NT2/D1 (cell line): Measurements from ENCODE around the gene INSRR.

Experiments
- SUZ12 ChIP-seq: IDR thresholded peaks from 2 replicates; pipeline ENCODE4 v1.6.1; 2011; ENCODE audit not compliant: insufficient read length, insufficient read depth; ENCODE audit errors: extremely low read depth
- YY1 ChIP-seq: IDR thresholded peaks from 2 replicates; pipeline ENCODE4 v1.6.1; 2011; ENCODE audit not compliant: insufficient read length, insufficient read depth
- ZNF274 ChIP-seq: IDR thresholded peaks from 2 replicates; pipeline ENCODE4 v1.6.1; 2011; ENCODE audit warnings: mild to moderate bottlenecking, low read depth, low read length

DNA sequence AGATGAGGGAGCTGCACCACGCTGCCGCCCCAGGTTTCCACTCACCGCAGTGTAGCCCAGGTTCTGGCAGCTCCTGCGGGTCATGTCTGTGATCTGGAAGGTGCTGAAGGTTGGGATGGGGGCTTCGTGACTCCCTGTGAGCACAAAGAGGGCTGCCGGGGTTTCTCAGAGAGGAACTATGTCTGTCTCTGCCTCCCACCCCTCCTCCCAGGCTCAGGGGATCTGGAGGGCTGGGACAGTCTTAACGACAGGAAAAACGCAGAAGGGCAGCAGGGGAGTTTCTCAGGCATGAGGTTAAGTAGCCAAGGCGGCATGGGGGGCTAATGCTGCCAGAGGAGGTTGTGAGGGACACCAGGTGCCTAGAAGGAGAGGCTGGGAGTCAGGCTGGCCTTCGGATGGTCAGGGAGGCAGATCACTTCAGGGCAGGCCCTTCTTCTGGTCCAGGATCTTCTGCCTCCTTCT, 42.9 kb downstream of the INSRR start:
- TF ChIP-seq SUZ12, result no peak
- TF ChIP-seq YY1, result no peak
- TF ChIP-seq ZNF274, result no peak
